Measurements from ENCODE around the gene IRF9.

The IRF9 gene

DNA sequence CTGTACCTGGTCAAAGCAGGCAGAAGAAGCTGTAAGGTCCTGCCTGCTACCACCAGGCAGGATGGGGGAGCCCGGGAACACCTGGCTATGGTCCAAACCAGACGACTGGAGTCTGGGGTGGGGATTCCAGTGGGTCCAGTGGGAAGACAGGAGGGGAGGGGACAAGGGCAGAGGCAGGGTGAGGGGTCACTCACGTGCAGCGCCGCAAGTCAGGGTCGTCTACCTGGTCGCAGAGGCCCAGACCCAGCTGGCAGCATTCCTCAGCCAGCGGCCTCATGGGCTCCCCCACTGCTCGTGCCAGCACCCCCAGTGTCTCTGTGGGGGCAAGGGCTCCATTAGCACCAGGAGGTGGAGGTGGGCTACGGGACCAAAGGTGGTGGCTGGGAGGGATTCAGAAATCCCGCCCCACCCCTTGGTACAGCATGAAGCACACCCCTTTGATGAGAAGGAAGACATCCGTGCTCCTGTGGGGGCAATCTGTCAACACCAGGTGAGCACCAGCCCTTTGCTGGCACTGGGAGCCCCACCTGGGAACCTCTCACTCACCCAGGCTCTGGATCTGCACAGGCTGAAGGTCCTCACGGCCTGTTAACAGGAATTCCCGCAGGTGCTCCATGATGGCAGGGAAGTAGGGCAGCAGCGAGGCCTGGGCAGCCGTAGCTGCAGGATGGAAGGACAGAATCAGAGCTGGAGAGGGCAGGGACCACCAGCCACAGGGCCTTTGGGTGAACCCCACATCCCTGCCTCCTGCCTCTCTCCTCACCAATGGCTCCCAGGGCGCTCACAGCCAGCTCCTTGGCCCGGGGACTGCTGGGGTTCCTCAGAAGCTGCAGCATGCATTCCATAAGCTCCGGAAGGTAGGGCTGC, 23.3 kb downstream of the IRF9 start:
- DNase-seq (ENCODE audit: insufficient read length, low spot score), result no peak
- FAIRE-seq, result no peak
- TF ChIP-seq, protein P1, sequence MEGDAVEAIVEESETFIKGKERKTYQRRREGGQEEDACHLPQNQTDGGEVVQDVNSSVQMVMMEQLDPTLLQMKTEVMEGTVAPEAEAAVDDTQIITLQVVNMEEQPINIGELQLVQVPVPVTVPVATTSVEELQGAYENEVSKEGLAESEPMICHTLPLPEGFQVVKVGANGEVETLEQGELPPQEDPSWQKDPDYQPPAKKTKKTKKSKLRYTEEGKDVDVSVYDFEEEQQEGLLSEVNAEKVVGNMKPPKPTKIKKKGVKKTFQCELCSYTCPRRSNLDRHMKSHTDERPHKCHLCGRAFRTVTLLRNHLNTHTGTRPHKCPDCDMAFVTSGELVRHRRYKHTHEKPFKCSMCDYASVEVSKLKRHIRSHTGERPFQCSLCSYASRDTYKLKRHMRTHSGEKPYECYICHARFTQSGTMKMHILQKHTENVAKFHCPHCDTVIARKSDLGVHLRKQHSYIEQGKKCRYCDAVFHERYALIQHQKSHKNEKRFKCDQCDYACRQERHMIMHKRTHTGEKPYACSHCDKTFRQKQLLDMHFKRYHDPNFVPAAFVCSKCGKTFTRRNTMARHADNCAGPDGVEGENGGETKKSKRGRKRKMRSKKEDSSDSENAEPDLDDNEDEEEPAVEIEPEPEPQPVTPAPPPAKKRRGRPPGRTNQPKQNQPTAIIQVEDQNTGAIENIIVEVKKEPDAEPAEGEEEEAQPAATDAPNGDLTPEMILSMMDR (IDR thresholded peaks at IDR 0.05; ENCODE audit: insufficient read depth, missing control alignments), result no peak

DNA sequence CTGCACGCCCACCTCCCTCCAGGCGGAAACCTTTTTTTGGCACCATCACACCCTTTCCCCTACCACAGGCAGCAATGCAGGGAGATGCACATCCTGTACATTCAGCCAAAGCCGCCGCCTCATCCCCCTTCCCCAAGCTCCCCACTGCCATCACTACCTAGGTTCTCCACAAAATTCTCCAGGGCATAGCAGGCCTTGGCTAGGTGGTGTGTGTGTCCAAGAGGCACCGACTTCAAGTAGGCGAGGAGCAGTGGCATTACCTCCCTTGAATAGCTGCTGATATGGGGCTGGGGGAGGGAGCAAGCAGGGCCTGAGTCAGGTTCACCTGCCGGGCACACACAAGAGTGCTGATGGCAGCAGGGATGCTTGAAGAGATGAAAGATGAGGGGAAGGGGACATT, 24.0 kb downstream of the IRF9 start:
- FAIRE-seq (no peak), DNase-seq (ENCODE audit: insufficient read length, low spot score) (no peak)
- TF ChIP-seq, protein P1 (IDR thresholded peaks at IDR 0.05; ENCODE audit: insufficient read depth, missing control alignments), result no peak

DNA sequence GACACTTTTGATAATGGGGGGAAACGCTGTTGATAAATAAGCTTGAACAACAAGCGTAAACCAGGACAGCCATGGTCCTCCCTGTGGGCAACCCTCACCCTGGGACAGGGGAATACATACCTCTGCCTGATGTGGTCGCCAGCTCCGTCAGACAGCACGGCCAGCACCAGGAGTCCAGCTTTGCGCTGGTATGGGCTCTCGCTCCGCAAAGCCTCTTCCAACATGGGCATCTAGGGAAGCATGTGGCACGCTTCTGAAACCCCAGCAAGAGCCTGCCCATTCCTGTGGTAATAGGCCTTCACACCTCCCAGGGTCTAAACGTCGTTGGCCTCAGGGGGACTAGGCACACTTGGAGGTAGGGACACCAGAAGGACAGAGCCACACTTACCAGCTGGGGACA, 24.7 kb downstream of the IRF9 start:
- TF ChIP-seq, protein P1 (IDR thresholded peaks at IDR 0.05; ENCODE audit: insufficient read depth, missing control alignments), result no peak
- DNase-seq (ENCODE audit: insufficient read length, low spot score), result no peak
- FAIRE-seq, result no peak

DNA sequence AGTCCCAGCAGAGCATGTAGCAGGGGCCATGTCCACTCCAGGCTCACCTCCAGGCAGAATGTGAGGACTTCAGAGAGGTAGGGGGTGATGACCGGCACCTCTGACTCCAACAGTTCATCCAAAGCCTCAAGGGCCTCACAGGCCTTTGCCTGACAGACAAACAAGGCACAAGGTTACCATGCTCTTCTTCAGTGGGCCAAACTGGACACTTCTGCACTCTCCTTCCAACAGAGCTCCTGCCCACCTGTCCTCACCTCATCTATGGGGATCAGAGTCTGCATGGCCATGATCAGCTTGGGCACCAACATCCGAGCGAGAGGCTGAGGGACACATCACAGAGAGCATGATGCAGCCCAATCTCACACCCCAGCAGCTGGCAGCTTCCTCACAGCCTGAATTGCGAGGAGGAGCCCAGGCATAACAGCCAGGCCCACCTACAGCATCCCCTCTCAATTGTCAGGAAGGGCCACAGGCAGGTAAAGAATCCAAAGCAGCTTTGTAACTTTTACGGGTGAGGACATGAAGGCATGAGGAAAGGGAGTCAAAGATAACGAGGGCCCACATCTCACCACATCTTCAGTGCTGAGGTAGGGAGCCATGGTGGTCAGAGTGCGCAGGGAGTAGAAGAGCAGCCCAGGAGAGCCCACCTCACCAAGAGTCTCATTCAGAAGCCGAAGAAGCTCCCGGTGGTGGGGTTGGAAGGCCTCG, 25.9 kb downstream of the IRF9 start:
- no peak for DNase-seq (ENCODE audit: insufficient read length, low spot score)
- TF ChIP-seq, protein P1 (IDR thresholded peaks at IDR 0.05; ENCODE audit: insufficient read depth, missing control alignments), result no peak
- no peak for FAIRE-seq

DNA sequence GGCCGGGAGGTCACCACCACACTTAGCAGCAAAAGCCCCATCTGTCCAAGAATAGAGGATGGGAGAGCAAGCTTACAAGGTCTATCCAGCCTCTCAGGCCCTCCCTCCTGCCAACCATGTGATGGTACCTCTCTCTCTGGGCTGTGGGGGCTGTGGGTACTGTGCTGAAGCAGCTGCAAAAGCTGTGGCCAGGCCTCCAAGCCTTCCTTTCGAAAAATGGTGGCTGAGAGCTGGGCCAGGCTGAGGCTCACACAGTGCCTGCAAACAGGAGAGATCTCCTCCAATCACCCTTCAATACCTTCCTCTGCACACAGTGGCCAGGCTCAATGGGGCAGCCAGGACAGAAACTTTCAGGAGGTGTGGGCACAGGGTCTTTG, 26.5 kb downstream of the IRF9 start:
- FAIRE-seq (no peak), DNase-seq (ENCODE audit: insufficient read length, low spot score) (no peak)
- TF ChIP-seq, protein P1 (IDR thresholded peaks at IDR 0.05; ENCODE audit: insufficient read depth, missing control alignments), result no peak

DNA sequence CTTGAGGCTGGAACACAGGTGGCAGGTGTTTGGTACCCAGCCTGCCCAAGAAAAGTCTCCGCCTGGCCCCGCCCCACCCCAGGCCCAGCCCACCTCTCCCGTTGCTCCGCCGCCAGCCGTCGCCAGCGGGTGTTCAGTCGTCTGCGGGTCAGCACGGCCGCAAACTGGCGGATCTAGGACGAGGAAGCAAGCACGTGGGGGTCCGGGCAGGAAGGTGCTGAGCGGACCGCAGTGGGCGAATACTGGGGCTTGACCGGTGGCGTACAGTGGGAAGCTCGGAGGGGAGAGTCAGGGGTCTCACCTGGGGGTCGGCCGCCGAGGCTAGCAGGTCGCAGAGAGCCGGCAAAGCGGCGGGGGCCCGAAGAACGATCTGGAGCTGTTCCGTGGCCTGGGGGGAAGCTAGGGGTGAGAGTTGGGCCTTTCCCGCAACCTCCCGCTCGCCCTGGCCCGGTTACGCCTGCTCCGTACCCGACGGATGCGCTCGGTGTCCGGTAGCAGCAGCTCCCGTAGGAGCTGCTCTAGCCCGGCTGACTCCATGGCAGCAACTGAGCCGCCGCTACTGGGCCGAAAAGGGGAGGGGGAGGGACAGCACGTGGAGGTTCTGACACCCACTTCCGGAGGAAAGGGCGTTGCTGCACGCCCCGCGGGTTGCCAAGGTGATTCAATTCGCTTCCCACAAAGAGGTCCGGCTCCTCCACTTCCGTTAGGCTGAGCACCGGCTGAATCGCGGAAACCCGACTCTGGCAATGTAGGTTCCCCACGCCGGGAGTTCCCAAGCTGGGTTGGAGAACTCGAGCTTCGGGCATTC, 27.4 kb downstream of the IRF9 start, which contains the start of gene IPO4:
Gene IPO4, minus strand, starts transcription at position 566 of the 808 bp plus-strand sequence. Its CDS starts 29 bp downstream, at position 537.
- FAIRE-seq, result no peak
- DNase-seq (ENCODE audit: insufficient read length, low spot score), result peak; percentile 99
- TF ChIP-seq, protein P1 (IDR thresholded peaks at IDR 0.05; ENCODE audit: insufficient read depth, missing control alignments), result no peak
